ENCODE measurements around the gene KIF6. TPM values are rescaled to one million over a fixed set of nuclear protein-coding genes. Genes with fewer than 3 reads are reported as not detected.

KIF6 gene
- total RNA-seq, 1 experiment from 2014 or later, result not detected

DNA sequence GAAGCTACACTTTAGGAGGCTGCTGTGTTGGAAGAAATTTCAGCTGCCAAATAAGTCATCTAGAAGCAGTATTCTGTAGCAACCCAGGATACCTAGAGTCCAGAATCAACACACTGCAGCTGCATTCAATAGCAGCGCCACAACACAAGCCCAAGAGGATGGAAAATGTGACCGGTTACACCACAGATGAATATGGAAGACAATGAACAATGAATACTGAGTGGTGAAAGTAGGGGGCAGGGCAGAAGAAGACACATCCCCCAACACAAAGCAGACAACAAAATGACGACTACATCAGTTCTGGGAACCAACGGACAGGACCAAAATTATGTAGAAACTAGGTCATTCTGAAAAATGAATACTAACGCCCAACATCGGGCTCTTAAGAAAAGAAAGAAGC is 38.2 kb downstream of the KIF6 start:
- BruUV-seq (replicated peaks), result no TSS peak
- Histone ChIP-seq H3K27ac (ENCODE audit: low read length) (no peak overlapping the region), H3K4me3 (ENCODE audit: low read depth in 2 of 2, low read length in 2 of 2) (no peak overlapping the region), H3K36me3 (ENCODE audit: control insufficient read depth, insufficient read depth, low read length) (no peaks in the 10 kb centered on the region), H3K4me1 (ENCODE audit: control insufficient read depth, insufficient read depth, low read length) (no peaks in the 10 kb centered on the region), H3K9me3 (ENCODE audit: control insufficient read depth, insufficient read depth, low read depth, low read length) (no peaks in the 10 kb centered on the region), H3K27me3 (ENCODE audit: control insufficient read depth, insufficient read depth, low read length) (no peaks in the 10 kb centered on the region)
- ATAC-seq, result no peak
- intact Hi-C loops (cut with micrococcal nuclease; ENCODE audit: unreplicated experiment), result no loop called here
- ChIA-PET POLR2A (no interaction called here), CTCF (no interaction called here)
- no peak for DNase-seq (ENCODE audit: low read depth, low spot score)
- in situ Hi-C loops (cut with HindIII; ENCODE audit: low pct_unique_long_range_greater_than_20kb, low sequenced_read_pairs), result no loop called here
- TF ChIP-seq POLR2AphosphoS5 (IDR thresholded peaks at IDR 0.05; ENCODE audit: low read depth, low read length), result no peak
- TF ChIP-seq CTCF (IDR thresholded peaks at IDR 0.05), result no peak
- TF ChIP-seq SIN3A (IDR thresholded peaks at IDR 0.05; ENCODE audit: borderline replicate concordance, insufficient read depth, low read depth, low read length), result no peak
- TF ChIP-seq, protein P1, sequence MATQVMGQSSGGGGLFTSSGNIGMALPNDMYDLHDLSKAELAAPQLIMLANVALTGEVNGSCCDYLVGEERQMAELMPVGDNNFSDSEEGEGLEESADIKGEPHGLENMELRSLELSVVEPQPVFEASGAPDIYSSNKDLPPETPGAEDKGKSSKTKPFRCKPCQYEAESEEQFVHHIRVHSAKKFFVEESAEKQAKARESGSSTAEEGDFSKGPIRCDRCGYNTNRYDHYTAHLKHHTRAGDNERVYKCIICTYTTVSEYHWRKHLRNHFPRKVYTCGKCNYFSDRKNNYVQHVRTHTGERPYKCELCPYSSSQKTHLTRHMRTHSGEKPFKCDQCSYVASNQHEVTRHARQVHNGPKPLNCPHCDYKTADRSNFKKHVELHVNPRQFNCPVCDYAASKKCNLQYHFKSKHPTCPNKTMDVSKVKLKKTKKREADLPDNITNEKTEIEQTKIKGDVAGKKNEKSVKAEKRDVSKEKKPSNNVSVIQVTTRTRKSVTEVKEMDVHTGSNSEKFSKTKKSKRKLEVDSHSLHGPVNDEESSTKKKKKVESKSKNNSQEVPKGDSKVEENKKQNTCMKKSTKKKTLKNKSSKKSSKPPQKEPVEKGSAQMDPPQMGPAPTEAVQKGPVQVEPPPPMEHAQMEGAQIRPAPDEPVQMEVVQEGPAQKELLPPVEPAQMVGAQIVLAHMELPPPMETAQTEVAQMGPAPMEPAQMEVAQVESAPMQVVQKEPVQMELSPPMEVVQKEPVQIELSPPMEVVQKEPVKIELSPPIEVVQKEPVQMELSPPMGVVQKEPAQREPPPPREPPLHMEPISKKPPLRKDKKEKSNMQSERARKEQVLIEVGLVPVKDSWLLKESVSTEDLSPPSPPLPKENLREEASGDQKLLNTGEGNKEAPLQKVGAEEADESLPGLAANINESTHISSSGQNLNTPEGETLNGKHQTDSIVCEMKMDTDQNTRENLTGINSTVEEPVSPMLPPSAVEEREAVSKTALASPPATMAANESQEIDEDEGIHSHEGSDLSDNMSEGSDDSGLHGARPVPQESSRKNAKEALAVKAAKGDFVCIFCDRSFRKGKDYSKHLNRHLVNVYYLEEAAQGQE (IDR thresholded peaks at IDR 0.05; ENCODE audit: insufficient read depth in 1 of 2, low read depth in 2 of 2, low read length in 1 of 2), result no peak
- no peak for TF ChIP-seq TCF7L2 (IDR thresholded peaks at IDR 0.05; ENCODE audit: low read depth, low read length)

- H3K36me3 ChIP-seq (ENCODE audit: control insufficient read depth, insufficient read depth, low read length), result no peaks in the 10 kb centered on the region
- intact Hi-C loops (cut with micrococcal nuclease; ENCODE audit: unreplicated experiment) (no loop called here), in situ Hi-C loops (cut with HindIII; ENCODE audit: low pct_unique_long_range_greater_than_20kb, low sequenced_read_pairs) (no loop called here)
- no peaks in the 10 kb centered on the region for H3K9me3 ChIP-seq (ENCODE audit: control insufficient read depth, insufficient read depth, low read depth, low read length)
- ATAC-seq, result no peak
- TF ChIP-seq TCF7L2 (IDR thresholded peaks at IDR 0.05; ENCODE audit: low read depth, low read length), result no peak
- TF ChIP-seq CTCF (IDR thresholded peaks at IDR 0.05), result no peak
- TF ChIP-seq, protein P1 (IDR thresholded peaks at IDR 0.05; ENCODE audit: insufficient read depth in 1 of 2, low read depth in 2 of 2, low read length in 1 of 2), result no peak
- no peak for TF ChIP-seq POLR2AphosphoS5 (IDR thresholded peaks at IDR 0.05; ENCODE audit: low read depth, low read length)
- TF ChIP-seq SIN3A (IDR thresholded peaks at IDR 0.05; ENCODE audit: borderline replicate concordance, insufficient read depth, low read depth, low read length), result no peak
- CTCF ChIA-PET, result no interaction called here
- no peak overlapping the region for H3K4me3 ChIP-seq (ENCODE audit: low read depth in 2 of 2, low read length in 2 of 2)
- no peak overlapping the region for H3K27ac ChIP-seq (ENCODE audit: low read length)
- POLR2A ChIA-PET, result interaction anchor here (0.6 kb wide), 1 partner anchor 38 kb away, joined by 9 read pairs; no protein-coding TSS in a partner anchor
- no peaks in the 10 kb centered on the region for H3K27me3 ChIP-seq (ENCODE audit: control insufficient read depth, insufficient read depth, low read length)
- no TSS peak for BruUV-seq (replicated peaks)
- H3K4me1 ChIP-seq (ENCODE audit: control insufficient read depth, insufficient read depth, low read length), result no peaks in the 10 kb centered on the region
- DNase-seq (ENCODE audit: low read depth, low spot score), result no peak
Observed at GRCh38 chr6:39685938-39686337, 39.3 kb downstream of the KIF6 start.

Measured in Panc1 (cell line).